ENCODE data around the gene OXTR.
"Not testable (repeated sequence)": the region's sequence is repeated elsewhere in the genome, so short reads cannot be mapped to it uniquely, and the experiment has no call there.

Gene OXTR

GRCh38 chr3:8743021-8743601, 26.3 kb downstream of the OXTR start:
- FAIRE-seq (no peak), DNase-seq (ENCODE audit: insufficient read length, low spot score) (no peak)

- no peak for FAIRE-seq
- DNase-seq (ENCODE audit: insufficient read length, low spot score), result no peak
Measured at GRCh38 chr3:8741581-8742261, 27.7 kb downstream of the OXTR start.

GRCh38 chr3:8739757-8740504, 29.5 kb downstream of the OXTR start:
- no peak for DNase-seq (ENCODE audit: insufficient read length, low spot score)
- FAIRE-seq, result no peak

- DNase-seq (ENCODE audit: insufficient read length, low spot score), result no peak
- no peak for FAIRE-seq
Measured at GRCh38 chr3:8738639-8739038, 30.8 kb downstream of the OXTR start.

DNA sequence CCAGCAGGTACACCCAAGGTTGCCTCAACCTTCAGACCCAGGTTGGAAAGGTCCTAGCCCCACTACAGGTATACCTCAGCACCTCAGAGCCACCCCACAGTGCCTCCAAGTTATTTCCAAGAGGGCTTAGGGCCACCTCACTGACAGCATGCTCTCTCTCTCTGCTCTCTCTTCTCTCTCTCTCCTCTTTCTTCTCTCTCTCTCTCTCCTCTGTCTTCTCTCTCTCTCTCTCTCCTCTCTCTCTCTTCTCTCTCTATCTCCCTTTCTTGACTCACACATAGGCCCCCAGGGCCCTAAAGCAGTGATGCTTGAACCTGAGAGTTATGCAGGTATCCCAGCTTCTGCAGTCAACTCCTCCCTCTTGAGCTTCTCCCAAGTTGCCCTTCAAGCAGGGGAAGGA, 31.6 kb downstream of the OXTR start:
- DNase-seq (ENCODE audit: insufficient read length, low spot score), result no peak
- FAIRE-seq, result no peak

- no peak for FAIRE-seq
- no peak for DNase-seq (ENCODE audit: insufficient read length, low spot score)
Measured at GRCh38 chr3:8737301-8737700, 32.1 kb downstream of the OXTR start.

GRCh38 chr3:8736436-8736835, 33.0 kb downstream of the OXTR start:
- FAIRE-seq (no peak), DNase-seq (ENCODE audit: insufficient read length, low spot score) (no peak)

- no peak for DNase-seq (ENCODE audit: insufficient read length, low spot score)
- FAIRE-seq, result no peak
Measured at GRCh38 chr3:8734908-8735307, 34.5 kb downstream of the OXTR start.

GRCh38 chr3:8734137-8734878, 35.1 kb downstream of the OXTR start:
- DNase-seq (ENCODE audit: insufficient read length, low spot score) (no peak), FAIRE-seq (no peak)

- DNase-seq (ENCODE audit: insufficient read length, low spot score), result no peak
- FAIRE-seq, result no peak
Measured at GRCh38 chr3:8733332-8734094, 35.9 kb downstream of the OXTR start, which contains the start of gene CAV3. CAV3 (plus strand) TSS chr3:8733802; CDS start chr3:8733877, 75 bp downstream.

GRCh38 chr3:8732413-8732812, 37.0 kb downstream of the OXTR start:
- DNase-seq (ENCODE audit: insufficient read length, low spot score), result no peak
- FAIRE-seq, result no peak

- FAIRE-seq (no peak), DNase-seq (ENCODE audit: insufficient read length, low spot score) (no peak)
Measured at GRCh38 chr3:8730656-8731055, 38.8 kb downstream of the OXTR start.

DNA sequence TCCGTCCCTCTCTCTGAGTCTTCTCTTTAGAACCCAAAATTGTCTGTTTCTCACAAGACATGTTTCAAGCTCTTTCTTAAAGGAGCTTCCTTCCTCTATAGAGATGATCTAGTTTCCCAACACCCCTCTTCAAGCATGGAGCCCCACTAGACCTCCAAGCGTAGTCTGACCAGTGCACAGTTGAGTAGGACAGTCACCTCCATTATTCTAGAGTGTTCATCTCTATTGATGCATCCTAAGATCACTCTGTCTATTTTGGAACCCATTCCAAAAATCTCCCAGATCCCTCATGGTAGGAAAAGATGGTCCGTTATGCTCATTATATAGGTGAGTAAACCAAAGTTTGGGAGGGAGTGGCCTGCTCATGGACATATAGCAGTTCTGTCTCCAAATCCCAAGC, 39.9 kb downstream of the OXTR start:
- no peak for FAIRE-seq
- DNase-seq (ENCODE audit: insufficient read length, low spot score), result no peak

GRCh38 chr3:8727605-8728512, 41.6 kb downstream of the OXTR start:
- DNase-seq (ENCODE audit: insufficient read length, low spot score), result no peak
- FAIRE-seq, result no peak

- FAIRE-seq, result no peak
- DNase-seq (ENCODE audit: insufficient read length, low spot score), result no peak
Measured at GRCh38 chr3:8724108-8724752, 45.2 kb downstream of the OXTR start.

GRCh38 chr3:8723612-8724011, 45.8 kb downstream of the OXTR start:
- no peak for FAIRE-seq
- no peak for DNase-seq (ENCODE audit: insufficient read length, low spot score)

DNA sequence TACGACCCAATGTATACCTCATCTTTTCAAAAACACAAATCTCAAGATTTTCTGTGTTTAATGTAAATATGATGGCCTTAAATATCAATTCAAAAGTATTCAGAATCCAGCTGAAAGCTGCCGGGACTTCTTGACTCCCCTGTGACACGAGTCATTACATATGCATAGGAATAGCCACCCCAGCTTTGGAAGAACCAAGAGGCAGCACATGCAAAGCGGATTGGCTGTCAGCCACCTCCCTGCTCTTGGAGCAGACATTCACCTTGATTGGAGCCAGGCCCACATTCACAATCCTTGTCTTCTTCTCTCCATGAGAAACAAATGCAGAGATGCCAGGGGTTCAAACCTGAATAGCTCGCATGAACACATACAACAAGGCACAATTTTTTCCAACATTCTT, 46.6 kb downstream of the OXTR start:
- no peak for FAIRE-seq
- no peak for DNase-seq (ENCODE audit: insufficient read length, low spot score)

GRCh38 chr3:8715757-8716156, 53.7 kb downstream of the OXTR start:
- FAIRE-seq, result not testable (repeated sequence)

More at GRCh38 chr3:8715757-8716156, 53.7 kb downstream of the OXTR start:
- DNase-seq (ENCODE audit: insufficient read length, low spot score), result not testable (repeated sequence)

Data from GM19239 (cell line).